Uterus (tissue), 4 donors: ENCODE results near the gene CFAP77. TPM values are rescaled to one million over a fixed set of nuclear protein-coding genes. Genes with fewer than 3 reads are reported as not detected.
"Not testable (repeated sequence)": the region's sequence is repeated elsewhere in the genome, so short reads cannot be mapped to it uniquely, and the experiment has no call there.

ENCODE experiments used
- DNase-seq, 2 donors: peaks; one replicate each; pipeline ENCODE4 v3.0.0-alpha.2; 2019 to 2020
- H3K27ac ChIP-seq, 2 donors: fragments of 200-600 bp; sonication (generic); 1 replicate in 1 of 2; 2 replicates in 1 of 2; pipeline ENCODE4 v1.5.1; 2016 to 2018
- H3K27me3 ChIP-seq, 2 donors: fragments of 200-600 bp; sonication (generic); one replicate each; pipeline ENCODE4 v1.5.1; 2018 to 2019; ENCODE audit warnings: control low read depth in 1 of 2
- H3K36me3 ChIP-seq, 2 donors: fragments of 200-600 bp; sonication (generic); one replicate each; pipeline ENCODE4 v1.5.1; 2019; ENCODE audit warnings: control low read depth in 1 of 2
- H3K4me1 ChIP-seq, 2 donors: fragments of 200-600 bp; sonication (generic); one replicate each; pipeline ENCODE4 v1.5.1; 2018 to 2019; ENCODE audit warnings: control low read depth in 1 of 2
- H3K4me3 ChIP-seq, 2 donors: fragments of 200-600 bp; sonication (generic); 1 replicate in 1 of 2; 2 replicates in 1 of 2; pipeline ENCODE4 v1.5.1; 2018 to 2019; ENCODE audit warnings: mild to moderate bottlenecking in 1 of 2
- H3K9me3 ChIP-seq, 2 donors: fragments of 200-600 bp; sonication (generic); one replicate each; pipeline ENCODE4 v1.5.1; 2019; ENCODE audit warnings: control low read depth in 1 of 2
- CTCF ChIP-seq, 4 experiments: fragments of 200-600 bp in 2 of 4; fragments of 450-650 bp in 2 of 4; sonication (generic) in 2 of 4; IDR thresholded peaks; one replicate each; pipeline ENCODE4 v1.5.1; 2016 to 2019; ENCODE audit warnings: antibody characterized with exemption in 4 of 4, mild to moderate bottlenecking in 2 of 4, moderate library complexity in 1 of 4
- POLR2A ChIP-seq, 2 donors: fragments of 450-650 bp; IDR thresholded peaks; one replicate each; pipeline ENCODE4 v1.6.1; 2016; ENCODE audit warnings: antibody characterized with exemption in 2 of 2, mild to moderate bottlenecking in 1 of 2, moderate library complexity in 1 of 2
- intact Hi-C: fragments of 100-400 bp; cut with DNase I; formaldehyde crosslinking; loops from one replicate; pipeline ENCODE4 v1.15.1; 2023; ENCODE audit warnings: low total_unique reads
- total RNA-seq, 4 donors: library from RNA; depleted of rRNA in 3 of 4; stranded (reverse); fragments of >200 nt in 3 of 4; gene quantifications; one replicate each; pipeline versions ENCODE4 v1.1.0 to v1.2.4, GENCODE V29; 2014 to 2023
- donor health status: DM: yes; HTN: yes; CAD: no.

Gene CFAP77
- total RNA-seq, 4 donors from 2014 or later, result 1.4 TPM; not detected in 3

GRCh38 chr9:132562306-132562573, 152.2 kb downstream of the CFAP77 start:
- Histone ChIP-seq H3K9me3 (no peaks in the 10 kb centered on the region), H3K4me3 (no peak overlapping the region), H3K36me3 (no peaks in the 10 kb centered on the region), H3K27me3 (no peaks in the 10 kb centered on the region), H3K27ac (no peak overlapping the region), H3K4me1 (no peaks in the 10 kb centered on the region)
- DNase-seq, result no peak
- TF ChIP-seq POLR2A (IDR thresholded peaks at IDR 0.05) (no peak), CTCF (IDR thresholded peaks at IDR 0.05) (no peak)
- intact Hi-C loops, result no loop called here

GRCh38 chr9:132564526-132564925, 154.5 kb downstream of the CFAP77 start:
- intact Hi-C loops, result no loop called here
- no peaks in the 10 kb centered on the region for H3K4me1 ChIP-seq
- H3K27me3 ChIP-seq, result no peaks in the 10 kb centered on the region
- H3K36me3 ChIP-seq, result no peaks in the 10 kb centered on the region
- no peak for DNase-seq
- H3K9me3 ChIP-seq, result no peaks in the 10 kb centered on the region
- H3K27ac ChIP-seq, result no peak overlapping the region
- no peak overlapping the region for H3K4me3 ChIP-seq
- no peak for TF ChIP-seq POLR2A (IDR thresholded peaks at IDR 0.05)
- TF ChIP-seq CTCF (IDR thresholded peaks at IDR 0.05), result no peak

GRCh38 chr9:132568787-132569186, 158.8 kb downstream of the CFAP77 start:
- H3K4me3 ChIP-seq, H3K27me3 ChIP-seq, H3K36me3 ChIP-seq, H3K9me3 ChIP-seq, H3K4me1 ChIP-seq, H3K27ac ChIP-seq, DNase-seq, intact Hi-C loops: not testable (repeated sequence)

GRCh38 chr9:132571806-132572600, 162.0 kb downstream of the CFAP77 start:
- Histone ChIP-seq H3K27me3 (no peaks in the 10 kb centered on the region), H3K36me3 (no peaks in the 10 kb centered on the region), H3K4me1 (no peaks in the 10 kb centered on the region), H3K27ac (no peak overlapping the region), H3K9me3 (no peaks in the 10 kb centered on the region), H3K4me3 (no peak overlapping the region)
- TF ChIP-seq POLR2A (IDR thresholded peaks at IDR 0.05), result no peak
- no peak for TF ChIP-seq CTCF (IDR thresholded peaks at IDR 0.05)
- intact Hi-C loops, result loop anchor here (5.0 kb wide), 1 partner anchor 45 kb away; no protein-coding TSS in a partner anchor
- no peak for DNase-seq

- no peaks in the 10 kb centered on the region for H3K36me3 ChIP-seq
- H3K9me3 ChIP-seq, result no peaks in the 10 kb centered on the region
- intact Hi-C loops, result loop anchor here (5.0 kb wide), 1 partner anchor 46 kb away; no protein-coding TSS in a partner anchor
- H3K27ac ChIP-seq, result no peak overlapping the region
- no peaks in the 10 kb centered on the region for H3K4me1 ChIP-seq
- no peak overlapping the region for H3K4me3 ChIP-seq
- no peaks in the 10 kb centered on the region for H3K27me3 ChIP-seq
- TF ChIP-seq CTCF (IDR thresholded peaks at IDR 0.05) (no peak), POLR2A (IDR thresholded peaks at IDR 0.05) (no peak)
- DNase-seq, result no peak
These were observed 162.9 kb downstream of the CFAP77 start for GRCh38 chr9:132572921-132573320.
